ENCODE measurements around the gene ADARB2.
"Not testable (repeated sequence)": the region's sequence is repeated elsewhere in the genome, so short reads cannot be mapped to it uniquely, and the experiment has no call there.

ADARB2 gene

DNA sequence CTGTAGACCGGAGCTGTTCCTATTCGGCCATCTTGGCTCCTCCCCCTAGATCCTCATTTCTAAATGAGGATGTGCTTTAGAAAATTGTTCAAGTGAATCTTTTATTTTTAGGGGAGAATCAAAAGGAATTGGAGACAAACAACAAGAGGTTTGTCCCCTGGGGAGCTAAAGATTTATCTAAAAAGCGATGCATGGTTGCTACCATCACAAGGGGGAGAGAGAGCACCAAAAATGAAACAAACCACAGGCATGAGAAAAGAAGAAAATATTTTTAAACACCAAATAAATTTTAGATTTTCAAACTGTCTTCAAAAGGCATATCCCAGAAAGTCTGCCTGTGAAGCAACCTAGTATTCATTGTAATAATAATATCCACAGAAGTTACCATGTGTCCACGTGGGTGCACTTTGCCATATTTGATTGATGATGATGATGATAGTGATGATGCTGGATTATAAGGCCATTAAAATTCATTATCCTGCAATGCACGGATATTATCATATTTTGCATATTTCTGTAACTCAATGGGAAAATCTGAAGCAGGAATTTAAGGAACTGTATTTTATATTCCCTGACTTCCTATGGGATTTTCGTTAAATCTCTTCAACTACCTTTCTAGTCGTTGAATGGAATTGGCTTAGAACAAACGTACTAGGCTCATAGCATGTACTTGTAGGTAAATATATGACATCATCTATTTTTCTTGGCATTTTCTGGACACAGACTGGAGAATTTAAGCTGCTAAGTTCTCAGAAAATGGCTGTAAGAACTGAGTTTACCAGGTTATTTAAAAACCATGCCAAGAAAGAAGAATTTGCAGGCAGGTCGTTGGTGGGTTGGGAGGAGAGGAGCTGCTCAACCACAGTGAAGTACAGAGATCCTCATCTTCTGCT is 509.6 kb downstream of the ADARB2 start:
- DNase-seq (ENCODE audit: low read depth), result no peak

DNA sequence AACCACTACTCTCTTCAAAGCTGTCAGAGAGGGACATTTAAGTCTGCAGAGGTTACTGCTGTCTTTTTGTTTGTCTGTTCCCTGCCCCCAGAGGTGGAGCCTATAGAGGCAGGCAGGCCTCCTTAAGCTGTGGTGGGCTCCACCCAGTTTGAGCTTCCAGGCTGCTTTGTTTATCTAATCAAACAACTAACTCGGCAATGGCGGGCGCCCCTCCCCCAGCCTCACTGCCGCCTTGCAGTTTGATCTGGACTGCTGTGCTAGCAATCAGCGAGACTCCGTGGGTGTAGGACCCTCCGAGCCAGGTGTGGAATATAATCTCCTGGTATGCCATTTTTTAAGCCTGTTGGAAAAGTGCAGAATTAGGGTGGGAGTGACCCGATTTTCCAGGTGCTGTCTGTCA is 510.4 kb downstream of the ADARB2 start:
- DNase-seq (ENCODE audit: low read depth), result not testable (repeated sequence)

DNA sequence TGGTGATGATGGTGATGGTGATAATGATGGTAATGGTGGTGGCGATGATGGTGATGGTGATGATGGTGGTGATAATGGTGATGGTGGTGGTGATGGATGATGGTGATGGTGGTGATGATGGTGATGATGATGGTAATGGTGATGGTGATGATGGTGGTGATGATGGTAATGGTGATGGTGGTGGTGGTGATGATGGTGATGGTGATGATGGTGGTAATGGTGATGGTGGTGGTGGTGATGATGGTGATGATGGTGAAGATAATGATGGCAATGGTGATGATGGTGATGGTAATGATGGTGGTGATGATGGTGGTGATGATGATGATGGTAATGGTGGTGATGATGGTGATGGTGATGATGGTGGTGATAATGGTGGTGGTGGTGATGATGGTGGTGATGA is 517.5 kb downstream of the ADARB2 start:
- DNase-seq (ENCODE audit: low read depth), result not testable (repeated sequence)

DNA sequence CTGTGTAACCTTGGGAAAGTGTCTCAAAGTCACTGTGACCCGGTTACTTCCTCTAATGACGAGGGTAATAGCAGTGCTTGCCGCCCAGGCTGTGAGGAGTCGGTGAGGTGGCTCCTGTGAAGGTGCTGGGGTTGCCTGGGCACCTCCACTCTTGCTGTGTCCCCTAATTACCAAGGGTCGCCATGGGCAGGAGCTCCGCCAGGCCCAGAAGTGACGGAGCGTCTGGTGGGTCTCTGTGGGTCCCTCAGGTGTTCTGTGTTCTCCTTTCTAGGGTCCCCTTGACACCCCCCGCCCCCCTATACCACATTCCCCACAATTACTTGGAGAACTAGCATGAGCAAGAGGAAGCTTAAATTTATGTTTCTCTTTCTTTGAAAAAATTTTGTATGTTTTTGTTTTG is 519.7 kb downstream of the ADARB2 start:
- DNase-seq (ENCODE audit: low read depth), result no peak

DNA sequence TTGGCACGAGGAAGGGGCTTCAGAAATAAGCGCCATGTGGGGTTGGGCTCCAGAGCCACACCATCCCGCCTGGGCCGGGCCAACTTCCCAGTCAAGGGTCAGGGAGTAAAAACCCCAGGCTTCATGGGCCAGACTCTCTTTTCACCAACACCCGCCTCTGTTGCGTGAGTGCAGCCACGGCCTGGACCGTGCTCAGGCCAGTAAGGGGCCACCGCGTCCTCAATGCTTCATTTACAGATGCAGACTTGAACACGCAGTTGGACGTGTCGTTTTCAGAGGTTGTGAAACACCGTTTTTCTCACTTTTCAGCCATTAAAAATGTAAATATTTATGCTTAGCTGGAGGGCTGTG is 520.1 kb downstream of the ADARB2 start:
- no peak for DNase-seq (ENCODE audit: low read depth)

DNA sequence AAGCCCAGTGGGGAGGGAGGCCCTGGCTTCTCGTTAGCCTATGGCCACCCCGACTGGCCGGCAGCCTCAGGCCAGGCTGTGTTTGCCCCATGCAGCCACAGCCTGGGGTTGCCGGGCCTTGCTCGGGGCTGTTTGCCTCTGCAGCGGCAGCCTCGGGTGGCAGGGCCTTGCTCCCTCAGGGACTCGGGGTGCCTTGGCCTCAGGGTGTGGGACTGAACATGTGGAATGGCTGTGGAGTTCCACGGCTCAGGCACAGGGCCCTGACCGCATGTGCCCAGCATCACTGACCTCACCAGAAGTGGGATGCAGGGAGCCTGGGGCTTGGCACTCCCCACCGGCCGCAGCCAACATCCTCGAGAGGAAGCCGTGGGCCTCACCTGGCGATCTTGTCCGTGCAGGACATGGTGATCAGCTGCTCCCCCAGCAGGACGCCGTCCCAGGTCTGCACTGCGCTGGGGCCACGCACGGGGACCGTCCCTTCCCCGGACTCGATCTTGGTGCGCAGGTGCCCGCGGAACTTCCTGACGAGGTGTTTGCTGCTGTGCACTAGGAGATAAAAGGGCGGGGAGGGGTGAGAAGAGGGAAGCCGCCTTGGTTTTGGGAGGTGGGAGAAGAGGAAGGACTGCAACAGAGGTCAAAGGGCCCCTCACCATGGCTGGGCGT is 520.6 kb downstream of the ADARB2 start:
- no peak for DNase-seq (ENCODE audit: low read depth)

DNA sequence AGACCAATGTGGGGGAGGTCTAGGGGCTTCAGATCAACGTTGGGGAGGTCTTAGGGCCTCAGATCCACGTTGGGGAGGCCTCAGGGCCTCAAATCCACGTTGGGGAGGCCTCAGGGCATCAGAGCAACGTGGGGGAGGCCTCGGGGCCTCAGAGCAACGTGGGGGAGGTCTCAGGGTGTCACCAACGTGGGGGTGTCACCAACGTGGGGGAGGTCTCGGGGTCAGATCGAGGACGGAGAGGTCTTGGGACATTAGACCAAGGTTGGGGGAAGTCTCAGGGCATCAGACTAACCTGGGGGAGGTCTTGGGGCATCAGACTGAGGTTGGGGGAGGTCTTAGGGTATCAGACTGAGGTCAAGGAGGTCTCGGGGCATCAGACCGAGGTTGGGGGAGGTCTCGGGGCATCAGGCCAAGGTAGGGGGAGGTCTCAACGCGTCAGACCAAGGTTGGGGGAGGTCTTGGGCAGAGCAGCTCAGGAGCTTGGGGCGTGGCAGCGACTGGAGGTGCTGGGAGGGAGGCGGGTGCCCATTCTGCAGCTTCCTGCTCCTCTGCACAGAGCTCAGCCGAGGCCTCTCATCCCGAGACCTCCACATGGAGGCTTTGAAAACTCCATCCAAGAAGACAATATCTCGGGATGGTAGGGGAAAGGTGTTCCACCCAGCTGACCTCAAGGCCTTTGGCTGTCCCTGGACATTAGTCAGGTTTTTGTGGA is 521.3 kb downstream of the ADARB2 start:
- DNase-seq (ENCODE audit: low read depth), result no peak

DNA sequence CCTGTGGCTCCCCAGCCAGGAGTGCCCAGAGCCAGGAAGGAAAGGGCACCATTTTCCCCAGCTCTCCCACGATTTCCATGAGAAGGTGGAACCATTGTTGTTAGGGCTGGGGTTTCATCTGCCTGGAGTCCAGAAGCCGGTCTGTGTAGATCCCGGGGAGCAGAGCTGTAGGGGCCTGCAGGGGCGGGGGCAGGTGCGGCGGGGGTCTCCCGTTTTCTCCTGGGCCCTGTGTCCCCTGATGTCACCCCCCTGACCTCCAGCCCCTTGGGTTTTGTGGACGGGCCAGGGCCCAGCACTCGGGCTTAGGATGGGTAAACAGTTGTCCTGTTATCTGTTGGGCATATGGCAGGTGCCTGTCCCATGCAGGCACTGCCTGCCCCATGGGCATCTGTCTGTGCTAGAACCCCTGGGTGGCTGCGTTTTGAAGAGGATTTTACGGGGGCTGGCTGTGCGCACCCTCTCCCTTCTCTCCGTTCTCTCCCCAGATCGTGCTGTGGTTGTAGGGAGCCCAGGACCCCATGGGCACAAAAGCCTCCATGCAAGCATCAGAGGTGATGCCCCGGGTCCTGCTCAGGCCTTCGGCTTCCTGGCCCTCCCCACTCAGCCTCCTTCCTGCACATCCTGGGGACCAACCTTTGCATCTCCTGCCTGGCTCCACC is 522.3 kb downstream of the ADARB2 start:
- no peak for DNase-seq (ENCODE audit: low read depth)

DNA sequence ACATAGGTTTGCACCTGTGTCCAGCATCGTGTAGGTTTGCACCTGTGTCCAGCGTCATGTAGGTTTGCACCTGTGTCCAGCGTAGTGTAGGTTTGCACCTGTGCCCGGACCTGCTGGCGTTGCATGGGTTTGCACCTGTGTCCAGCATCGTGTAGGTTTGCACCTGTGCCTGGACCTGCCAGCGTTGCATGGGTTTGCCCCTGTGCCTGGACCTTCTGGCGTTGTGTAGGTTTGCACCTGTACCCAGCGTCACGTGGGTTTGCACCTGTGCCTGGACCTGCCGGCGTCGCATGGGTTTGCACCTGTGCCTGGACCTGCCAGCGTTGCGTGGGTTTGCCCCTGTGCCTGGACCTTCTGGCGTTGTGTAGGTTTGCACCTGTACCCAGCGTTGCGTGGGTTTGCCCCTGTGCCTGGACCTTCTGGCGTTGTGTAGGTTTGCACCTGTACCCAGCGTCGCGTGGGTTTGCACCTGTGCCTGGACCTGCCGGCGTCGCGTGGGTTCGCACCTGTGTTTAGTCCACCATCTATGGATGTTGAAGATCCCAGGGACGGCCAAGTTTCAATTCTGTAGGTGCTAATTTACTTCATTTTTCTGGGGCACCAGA is 523.2 kb downstream of the ADARB2 start:
- DNase-seq (ENCODE audit: low read depth), result no peak

DNA sequence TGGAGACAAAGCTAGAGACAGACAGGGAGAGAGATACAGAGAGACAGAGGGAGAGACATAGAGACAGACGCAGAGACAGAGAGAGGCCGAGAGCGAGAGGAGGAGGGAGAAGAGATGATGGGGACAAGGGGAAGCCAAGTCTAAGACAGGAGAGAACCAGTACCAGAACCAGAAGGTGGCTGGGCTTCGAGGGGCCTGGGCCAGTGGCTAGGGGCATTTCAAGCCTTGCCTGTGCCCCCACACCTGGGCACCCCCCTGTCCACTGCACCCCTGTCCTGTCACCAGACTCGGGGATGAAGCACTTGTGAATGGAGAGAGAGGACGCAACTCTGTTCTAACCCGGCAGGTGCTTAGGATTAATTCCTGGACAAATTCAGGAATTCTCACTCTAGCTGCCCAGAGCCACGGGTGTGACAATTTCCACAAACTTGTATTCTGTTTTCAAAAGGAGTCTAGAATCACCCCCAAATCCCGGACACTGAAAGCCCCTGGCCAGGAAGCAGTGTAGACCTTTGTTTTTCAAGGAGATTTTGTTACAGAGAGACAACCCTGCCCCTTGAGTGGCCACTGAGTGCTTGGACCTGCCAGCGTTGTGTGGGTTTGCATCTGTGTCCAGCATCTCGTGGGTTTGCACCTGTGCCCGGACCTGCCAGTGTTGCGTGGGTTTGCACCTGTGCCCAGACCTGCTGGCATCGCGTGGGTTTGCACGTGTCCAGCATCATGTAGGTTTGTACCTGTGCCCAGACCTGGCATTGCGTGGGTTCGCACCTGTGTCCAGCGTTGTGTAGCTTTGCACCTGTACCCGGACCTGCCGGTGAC is 523.9 kb downstream of the ADARB2 start:
- DNase-seq (ENCODE audit: low read depth), result no peak

DNA sequence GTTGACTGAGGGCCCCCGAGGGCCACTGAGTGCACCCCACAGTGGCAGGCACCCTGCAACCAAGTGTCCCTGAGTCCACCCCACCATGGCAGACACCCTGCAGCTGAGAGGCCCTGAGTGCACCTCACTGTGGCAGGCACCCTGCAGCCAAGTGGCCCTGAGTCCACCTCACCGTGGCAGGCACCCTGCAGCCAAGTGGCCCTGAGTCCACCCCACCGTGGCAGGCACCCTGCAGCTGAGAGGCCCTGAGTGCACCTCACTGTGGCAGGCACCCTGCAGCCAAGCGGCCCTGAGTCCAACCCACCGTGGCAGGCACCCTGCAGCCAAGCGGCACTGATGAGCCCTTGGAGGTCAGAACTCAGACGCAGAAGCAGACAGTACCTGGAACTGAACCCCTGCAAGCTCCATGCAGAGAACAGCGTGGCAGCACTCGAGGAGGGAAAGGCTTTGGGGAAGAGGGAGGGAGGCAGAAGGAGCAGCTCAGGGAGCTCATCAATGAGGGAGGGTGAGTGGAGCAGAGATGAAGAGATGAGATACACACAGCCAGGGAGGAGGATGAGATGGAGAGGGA is 524.7 kb downstream of the ADARB2 start:
- DNase-seq (ENCODE audit: low read depth), result no peak

DNA sequence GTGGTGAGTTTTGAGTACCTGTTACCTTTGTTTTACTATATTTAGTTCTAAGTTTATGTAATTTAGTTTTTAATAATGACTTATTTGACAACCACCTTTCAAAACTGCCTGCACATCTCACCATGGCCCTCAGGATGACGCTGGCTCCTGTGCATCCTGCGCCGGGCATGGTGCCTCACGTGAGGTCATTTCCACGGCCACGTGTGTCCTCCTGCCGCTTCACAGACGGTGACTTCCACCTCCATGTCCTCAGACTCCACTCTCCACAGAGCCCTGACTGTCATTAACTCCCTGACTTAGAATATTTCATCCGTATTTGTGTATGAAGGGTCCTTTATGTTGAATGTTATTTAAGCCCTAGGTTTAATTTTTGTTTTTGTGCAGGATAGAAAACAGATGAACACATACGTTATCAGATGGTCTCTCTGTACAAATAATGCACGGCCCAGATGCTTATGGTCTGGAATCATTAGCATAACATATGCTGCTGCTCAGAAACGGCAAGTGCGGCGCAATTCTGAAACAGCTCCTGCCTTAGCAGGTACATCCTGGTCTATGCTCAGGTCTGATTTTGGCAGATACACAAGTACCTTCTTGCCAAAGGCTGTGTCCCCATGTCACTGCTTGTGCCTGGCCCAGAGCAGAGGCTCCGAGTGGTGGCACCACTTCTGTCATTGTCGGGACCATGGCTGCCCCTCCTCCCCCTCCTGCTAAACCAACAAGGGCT is 525.3 kb downstream of the ADARB2 start:
- no peak for DNase-seq (ENCODE audit: low read depth)

DNA sequence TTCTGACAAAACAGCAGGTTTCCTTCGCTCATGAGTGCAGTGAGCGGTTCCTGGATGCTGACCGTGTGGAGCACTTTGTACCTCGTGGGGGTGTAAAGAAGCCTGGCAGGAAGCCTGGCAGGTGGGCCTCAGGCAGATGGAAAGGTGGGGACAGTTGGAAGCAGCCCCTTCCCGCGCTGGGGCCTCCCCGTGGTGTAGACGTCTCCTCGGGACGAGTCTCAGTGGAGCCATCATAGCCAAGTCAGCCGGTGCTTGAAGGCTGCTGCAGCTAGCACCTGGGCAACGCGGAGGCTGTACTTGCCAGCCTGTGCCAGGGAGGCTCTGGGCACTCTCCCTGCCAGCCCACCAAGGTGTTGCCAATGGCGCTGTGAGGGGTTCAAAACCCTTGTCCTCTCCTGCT is 526.7 kb downstream of the ADARB2 start:
- no peak for DNase-seq (ENCODE audit: low read depth)

DNA sequence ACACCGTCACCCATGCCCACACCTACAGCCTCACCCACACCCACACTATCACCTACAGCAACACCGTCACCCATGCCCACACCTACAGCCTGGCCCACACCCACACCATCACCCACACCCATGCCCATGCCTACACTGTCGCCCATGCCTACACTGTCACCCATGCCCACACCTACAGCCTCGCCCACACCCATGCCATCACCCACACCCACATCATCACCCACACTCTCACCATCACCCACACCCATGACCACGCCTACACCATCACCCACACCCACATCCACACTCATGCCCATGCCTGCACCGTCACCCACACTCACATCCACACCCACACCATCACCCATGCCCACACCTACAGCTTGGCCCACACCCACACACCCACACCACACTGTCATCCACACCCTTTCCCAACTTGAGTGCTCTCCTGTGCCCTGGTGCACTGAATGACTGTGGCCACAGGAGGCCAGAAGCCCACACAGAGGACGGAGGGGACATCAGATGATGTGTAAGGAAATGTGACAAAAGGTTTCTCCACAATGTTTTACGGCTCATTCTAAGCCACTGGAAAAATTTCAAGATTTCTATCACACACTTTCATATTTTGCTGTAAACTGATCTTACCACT is 527.9 kb downstream of the ADARB2 start:
- no peak for DNase-seq (ENCODE audit: low read depth)

DNA sequence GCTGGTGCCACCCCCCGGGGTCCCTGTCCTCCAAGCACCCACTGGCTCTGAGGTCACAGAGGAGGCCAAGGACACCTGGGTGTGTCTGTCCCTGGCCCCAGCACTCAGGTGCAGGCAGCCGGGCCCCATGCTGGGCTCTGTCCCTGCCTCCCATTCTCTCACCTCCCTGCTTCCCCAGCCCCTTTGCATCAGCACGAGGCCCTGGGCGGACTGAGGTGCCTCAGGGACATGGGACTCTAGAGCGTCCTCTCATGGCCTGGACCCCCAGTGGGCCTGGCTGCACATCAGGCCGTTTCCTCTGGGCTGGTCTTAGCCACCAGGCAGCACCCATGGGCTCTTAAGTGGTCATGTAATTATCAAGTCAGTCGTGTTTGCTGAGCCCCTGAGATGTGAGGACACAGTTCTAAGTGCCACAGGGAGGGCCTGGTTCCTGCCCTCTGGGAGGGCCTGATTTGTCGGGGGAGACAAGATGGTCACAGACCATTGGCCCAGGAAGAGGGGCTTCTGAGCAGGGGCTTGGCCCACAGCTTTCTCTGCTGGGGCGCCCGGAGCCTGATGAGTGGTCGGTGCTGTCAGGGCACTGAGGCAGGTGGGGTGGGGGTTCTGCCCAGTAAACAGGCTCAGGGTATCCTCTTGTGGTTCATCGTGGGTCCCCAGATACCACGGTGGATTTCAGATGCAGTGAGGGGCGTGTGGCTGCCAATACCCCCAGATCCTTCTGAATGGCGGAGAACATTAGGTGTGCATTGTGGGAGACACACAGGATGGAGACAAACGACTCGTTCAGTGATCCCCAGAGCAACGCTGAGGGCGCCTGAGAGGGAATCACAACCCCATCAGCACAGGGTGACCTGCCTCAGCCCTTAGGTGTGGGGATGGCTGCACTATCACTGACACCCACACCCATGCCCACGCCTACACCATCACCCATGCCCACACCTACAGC is 528.7 kb downstream of the ADARB2 start:
- DNase-seq (ENCODE audit: low read depth), result no peak

DNA sequence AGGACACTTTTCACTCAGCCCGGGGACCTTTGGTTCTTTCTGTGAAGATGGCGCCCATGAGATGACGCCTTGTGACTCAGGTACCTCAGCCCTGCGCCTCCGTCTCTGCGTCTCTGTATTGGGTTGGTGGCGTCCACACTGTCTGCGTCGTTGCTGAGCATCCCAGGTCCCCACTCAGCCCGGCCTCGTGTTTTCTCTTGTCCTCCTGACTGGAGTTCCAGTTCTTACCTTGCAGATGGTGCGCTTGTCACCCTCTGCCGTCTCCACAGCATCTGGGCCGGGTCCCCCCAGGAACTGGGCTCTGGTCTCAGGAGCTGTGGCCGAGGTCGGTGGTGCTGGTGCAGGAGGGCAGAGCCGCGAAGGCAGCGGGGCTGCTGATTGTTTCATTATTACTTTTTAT is 530.7 kb downstream of the ADARB2 start:
- DNase-seq (ENCODE audit: low read depth), result no peak

DNA sequence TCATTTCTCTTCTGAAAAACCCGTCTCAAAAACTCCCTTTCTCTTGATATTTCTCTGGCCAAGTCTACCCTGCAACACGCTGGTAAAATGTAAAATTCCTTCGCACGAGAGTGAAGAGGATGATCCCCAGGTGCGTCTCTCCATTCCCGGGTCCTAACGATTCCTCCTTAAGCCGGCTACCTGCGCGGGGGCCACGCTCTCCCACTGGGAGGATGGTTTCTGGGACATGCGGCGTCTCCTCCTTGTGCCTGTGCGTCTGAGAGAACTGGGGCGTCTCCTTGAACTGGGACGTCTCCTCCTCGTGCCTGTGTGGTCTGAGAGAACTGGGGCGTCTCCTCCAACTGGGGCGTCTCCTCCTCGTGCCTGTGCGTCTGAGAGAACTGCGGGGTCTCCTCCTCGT is 531.2 kb downstream of the ADARB2 start:
- no peak for DNase-seq (ENCODE audit: low read depth)

DNA sequence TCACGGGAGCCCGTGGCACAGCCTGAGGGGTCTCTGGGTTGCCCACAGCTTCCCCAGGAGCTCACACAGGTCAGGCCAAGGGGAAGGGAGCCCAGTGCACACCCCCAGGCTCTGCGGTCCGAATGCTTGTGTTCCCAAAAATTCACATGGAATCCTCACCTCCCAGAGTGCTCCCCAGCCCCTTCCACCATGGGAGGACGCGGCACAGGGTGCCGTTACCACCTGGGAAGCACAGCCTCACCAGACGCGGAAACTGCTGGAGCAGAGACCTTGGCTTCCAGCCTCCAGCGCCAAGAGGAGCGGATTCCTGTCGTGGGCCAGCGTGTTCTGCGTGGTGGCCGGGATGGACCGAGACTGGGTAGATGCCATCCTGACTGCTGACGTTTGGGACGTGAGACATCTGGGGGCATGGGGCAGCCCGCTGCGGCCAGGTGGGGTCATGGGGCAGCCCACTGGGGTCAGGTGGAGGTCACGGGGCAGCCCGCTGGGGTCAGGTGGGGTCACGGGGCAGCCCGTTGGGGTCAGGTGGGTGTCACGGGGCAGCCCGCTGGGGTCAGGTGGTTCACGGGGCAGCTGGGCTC is 531.8 kb downstream of the ADARB2 start:
- no peak for DNase-seq (ENCODE audit: low read depth)
